ENCODE data around the gene PRR35.

The PRR35 gene

GRCh38 chr16:549544-550263 lies 10.5 kb upstream of the PRR35 start:
- DNase-seq (ENCODE audit: low read depth): no peak

DNA sequence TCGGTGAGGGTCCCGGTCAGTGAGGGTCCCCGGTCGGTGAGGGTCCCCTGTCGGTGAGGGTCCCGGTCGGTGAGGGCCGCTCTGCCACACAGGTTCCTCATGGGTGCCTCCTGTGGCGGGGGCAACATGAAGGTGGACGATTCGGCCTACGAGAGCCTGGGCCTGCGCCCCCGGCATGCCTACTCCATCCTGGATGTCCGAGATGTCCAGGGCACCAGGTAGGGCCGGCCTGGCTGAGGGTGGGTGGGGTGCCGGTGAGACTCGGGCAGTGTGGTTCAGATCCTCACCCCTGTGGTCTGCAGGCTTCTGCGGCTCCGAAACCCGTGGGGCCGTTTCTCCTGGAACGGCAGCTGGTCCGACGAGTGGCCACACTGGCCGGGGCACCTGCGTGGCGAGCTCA lies 9.0 kb upstream of the PRR35 start:
- DNase-seq (ENCODE audit: low read depth): no peak

DNA sequence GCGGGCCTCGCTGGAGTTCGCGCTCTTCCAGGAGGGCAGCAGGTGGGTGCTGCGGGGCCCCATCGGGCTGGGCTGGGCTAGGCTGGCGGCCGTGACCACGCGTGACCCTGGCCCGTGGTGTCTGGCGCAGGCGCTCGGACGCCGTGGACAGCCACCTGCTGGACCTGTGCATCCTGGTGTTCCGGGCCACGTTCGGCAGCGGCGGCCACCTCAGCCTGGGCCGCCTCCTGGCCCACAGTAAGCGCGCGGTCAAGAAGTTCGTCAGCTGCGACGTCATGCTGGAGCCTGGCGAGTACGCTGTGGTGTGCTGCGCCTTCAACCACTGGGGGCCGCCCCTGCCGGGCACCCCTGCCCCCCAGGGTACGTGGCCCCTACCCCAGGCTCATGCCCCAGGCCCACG lies 8.0 kb upstream of the PRR35 start:
- DNase-seq (ENCODE audit: low read depth): no peak

- DNase-seq (ENCODE audit: low read depth): no peak
These were observed 6.4 kb upstream of the PRR35 start for GRCh38 chr16:553601-554296.

DNA sequence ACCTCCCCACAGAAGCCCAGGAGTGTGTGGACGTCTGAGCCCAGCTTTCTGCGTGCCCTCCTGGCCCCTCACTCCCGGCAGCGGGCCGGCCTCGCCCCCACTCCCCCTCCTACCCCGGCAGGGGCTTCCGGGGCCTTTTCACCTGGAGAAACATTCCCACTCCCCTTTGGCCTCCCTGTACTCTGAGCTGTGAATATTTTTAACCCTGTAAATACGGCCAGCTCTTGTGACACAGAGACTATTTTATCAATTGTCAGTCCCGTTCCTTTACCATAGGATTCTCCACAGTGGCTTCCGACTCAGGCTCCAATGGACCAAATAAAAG lies 5.9 kb upstream of the PRR35 start:
- no peak for DNase-seq (ENCODE audit: low read depth)

GRCh38 chr16:554640-555365 lies 5.4 kb upstream of the PRR35 start:
- DNase-seq (ENCODE audit: low read depth): no peak

DNA sequence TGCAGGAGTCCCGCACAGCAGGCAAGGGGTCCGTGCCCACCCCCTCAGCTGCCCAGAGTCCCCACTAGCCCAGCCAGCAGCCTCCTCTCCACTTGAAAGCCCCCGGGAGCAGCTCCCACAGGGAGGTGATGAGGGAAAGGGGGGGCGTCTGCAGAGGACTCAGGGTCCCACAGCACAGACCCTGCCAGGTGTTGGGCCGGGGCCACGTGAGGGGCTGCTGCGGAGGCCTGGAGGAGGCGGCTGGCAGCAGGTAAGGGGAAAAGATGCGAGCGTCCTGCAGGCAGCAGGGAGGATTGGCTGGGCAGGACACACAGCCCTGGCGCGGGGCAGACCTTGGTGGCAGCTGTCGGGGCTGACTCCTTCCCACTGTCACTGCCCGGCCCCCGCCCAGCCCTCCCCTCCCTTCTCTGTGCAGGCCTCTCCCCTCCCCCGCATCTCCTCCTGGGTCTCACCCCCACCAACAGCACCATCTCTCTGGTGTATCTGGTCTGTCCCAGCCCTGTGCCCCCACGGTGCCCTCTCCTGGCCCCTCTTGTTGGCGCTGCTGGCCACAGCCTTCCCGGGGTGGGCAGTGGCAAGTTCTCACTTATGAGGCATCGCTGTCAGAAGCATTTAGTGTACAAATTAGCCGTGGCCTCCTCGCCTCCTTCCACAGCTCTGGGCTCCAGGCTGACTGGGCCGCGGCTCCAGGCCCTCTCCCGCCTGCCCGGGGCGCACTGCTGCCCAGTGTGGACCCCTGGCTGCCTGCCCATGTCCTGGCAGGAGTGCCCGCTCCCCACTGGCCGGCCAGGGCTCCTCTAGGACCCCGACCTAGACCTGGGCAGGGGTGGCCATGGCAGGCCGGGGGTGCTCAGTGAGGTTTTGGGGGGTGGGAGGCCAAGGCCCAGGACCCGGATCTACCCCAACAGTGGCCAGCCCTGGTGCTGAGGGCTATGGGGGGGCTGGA lies 4.4 kb upstream of the PRR35 start:
- no peak for DNase-seq (ENCODE audit: low read depth)

- DNase-seq (ENCODE audit: low read depth): no peak
These were observed 3.6 kb upstream of the PRR35 start for GRCh38 chr16:556474-557173.

GRCh38 chr16:557463-558297 lies 2.5 kb upstream of the PRR35 start:
- no peak for DNase-seq (ENCODE audit: low read depth)

DNA sequence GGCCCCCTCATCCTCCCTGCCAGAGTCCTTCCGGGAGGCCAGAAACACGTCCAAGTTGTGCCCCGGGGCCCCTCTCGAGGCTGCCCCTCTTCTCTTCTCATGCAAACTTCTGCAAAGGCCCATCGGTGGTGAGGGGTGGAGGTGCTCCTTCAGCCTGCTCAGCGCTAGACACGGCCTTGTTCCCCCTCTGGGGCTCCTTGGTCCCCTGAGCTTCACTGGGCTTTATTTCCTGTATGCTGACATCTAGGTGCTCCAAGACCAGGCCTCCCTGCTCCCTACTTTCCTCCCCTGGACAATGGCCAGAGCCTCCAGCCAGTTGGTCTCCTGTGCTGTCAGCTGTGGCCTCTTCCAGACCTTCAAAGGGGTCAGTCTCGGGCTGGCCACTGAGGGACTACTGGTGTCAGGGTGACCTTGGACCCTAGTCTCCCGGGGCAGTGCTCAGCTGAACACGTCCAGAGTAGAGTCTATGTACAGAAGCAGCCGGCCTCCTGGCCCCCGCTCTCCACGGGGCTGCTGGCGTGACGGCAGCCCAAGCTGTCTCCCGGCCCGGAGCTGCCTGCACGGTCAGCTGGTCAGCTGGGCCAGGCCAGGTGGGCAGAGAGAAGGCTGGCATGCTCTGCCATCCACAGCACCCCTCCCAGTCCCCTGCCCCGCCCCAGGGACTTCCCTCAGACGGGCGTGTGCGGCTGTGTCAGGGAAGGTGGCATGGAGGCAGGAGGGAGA lies 1.7 kb upstream of the PRR35 start:
- no peak for DNase-seq (ENCODE audit: low read depth)

- DNase-seq (ENCODE audit: low read depth): no peak
These were observed 1.2 kb upstream of the PRR35 start for GRCh38 chr16:559021-559380.

GRCh38 chr16:559411-560203 lies 587 bp upstream of the PRR35 start:
- no peak for DNase-seq (ENCODE audit: low read depth)

DNA sequence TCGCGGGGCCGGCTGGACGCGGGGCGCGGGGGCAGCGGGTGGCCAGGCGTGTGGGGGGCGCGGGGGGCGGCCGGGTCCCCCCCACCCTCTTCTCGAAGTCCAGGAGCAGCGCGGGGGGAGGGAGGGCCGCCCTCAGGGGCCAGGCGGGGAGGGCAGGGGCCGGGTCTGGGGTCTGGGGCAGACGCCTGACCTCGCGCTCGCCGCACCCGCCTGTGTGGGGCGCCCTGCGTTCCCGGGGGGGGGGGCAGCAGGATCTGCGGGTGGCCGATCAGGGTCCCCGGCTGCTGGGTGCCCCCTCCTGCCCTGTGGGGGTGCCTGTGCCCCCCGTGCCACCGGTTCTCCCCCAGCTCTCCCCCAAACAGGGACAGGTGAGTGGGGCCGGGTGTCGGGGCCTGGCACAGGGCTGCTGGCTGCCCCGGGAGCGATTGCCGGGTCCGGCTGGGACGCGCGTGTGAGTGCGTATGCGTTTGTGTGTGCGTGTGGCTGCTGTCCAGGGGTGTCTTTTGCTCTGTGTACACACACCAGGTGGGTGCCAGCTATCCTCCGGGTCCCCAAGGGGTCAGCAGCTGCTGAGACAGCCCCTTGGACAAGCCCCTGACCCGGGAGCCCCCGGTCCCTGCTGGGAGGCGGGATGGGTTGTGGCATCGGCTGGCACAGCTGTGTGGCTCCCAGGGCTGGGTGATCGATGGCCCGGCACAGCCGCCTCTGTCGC lies 663 bp downstream of the PRR35 start:
- no peak for DNase-seq (ENCODE audit: low read depth)

DNA sequence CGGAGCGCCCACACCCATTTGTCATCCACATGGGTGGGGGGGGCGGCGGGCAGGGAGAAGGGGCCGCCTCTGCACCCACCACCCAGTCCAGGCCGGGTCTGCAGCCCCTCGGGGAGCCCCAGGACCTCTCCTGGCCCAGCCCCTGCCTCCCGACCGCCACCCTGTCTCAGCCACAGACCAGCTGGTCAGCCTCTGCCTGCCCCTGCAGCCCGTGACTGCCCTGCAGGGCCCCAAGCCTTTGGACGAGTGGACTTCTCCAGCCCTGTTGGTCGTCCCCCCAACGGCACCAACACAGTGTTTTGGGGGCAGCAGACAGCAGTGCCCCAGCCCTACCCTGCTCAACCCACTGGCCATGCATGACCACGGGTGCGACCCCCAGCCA lies 1.2 kb downstream of the PRR35 start:
- no peak for DNase-seq (ENCODE audit: low read depth)

DNA sequence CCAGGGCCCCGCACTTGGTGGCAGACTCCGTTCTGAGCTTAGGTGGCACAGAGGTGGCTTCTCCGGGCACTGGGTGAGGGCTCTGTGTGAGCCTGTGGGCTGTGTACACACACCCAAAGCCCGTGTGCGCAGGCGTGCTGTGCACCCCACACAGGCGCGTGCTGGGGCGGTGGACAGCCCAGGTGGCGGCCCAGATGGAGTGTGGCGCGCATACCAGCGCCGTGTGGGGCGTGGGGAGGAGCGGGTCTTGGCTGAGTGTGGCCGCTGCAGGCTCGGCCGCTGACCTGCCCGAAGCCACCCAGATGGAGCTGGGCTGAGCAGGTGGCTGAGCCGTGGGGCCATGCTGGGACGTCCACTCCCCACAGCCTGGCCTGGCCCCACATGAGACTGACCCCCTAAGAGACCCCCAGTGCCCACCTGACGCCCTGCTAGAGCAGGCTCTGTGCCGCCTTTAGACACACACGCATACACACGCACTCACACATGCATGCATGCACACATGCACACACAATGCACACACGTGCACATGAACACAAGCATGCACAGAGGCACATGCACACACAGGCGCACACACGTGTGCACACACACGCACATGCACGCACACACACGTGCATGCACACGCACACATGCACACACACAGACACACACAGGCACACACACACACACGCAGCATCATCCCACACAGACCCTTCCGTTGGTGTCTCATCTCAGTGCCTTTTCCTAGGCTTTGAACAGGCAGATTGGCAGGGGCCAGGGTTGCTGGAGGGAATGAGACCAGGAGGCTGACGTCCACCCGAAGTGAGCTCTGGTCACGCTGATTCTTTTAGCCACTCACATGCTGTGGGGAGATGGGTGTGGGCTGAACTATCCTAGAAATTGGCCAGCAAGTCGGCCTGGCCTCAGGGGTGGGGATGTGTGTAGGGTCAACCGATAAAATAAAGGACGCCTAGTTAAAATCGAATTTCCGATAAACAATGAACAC lies 2.1 kb downstream of the PRR35 start:
- no peak for DNase-seq (ENCODE audit: low read depth)

- DNase-seq (ENCODE audit: low read depth): no peak
These were observed 3.0 kb downstream of the PRR35 start for GRCh38 chr16:563072-563644.

Data from activated T-cell treated with anti-CD3 and anti-CD28 coated beads for 1 hour (primary cell).